Fibroblast of the aortic adventitia (primary cell): ENCODE results near the gene ITSN1. TPM values are rescaled to one million over a fixed set of nuclear protein-coding genes. Genes with fewer than 3 reads are reported as not detected.

Experiments
- DNase-seq: peaks from one replicate; pipeline ENCODE4 v3.0.0-alpha.2; 2010; ENCODE audit warnings: low read depth
- H3K4me3 ChIP-seq: 2 replicates; pipeline ENCODE4 v1.5.1; 2011; ENCODE audit warnings: low read depth, mild to moderate bottlenecking, control low read depth, low read length, moderate library complexity
- CTCF ChIP-seq: IDR thresholded peaks from 2 replicates; pipeline ENCODE4 v1.5.1; 2011; ENCODE audit warnings: mild to moderate bottlenecking, low read length, control low read depth, inconsistent platforms; ENCODE audit not compliant: insufficient read depth
- total RNA-seq: library from RNA; depleted of rRNA; stranded (reverse); fragments of >200 nt; gene quantifications from 2 replicates; pipeline ENCODE4 v1.2.3, GENCODE V29; 2012; ENCODE audit warnings: low replicate concordance

Gene ITSN1
- total RNA-seq, 1 donor = 35.0 TPM

- H3K4me3 ChIP-seq = no peak overlapping the region
- peak; percentile 75 for DNase-seq
- no peak for TF ChIP-seq CTCF
Measured at GRCh38 chr21:33828083-33828482, 185.8 kb downstream of the ITSN1 start.

- no peak for DNase-seq
- no peak overlapping the region for H3K4me3 ChIP-seq
- TF ChIP-seq CTCF = no peak
Measured at GRCh38 chr21:33828577-33828976, 186.3 kb downstream of the ITSN1 start.

DNA sequence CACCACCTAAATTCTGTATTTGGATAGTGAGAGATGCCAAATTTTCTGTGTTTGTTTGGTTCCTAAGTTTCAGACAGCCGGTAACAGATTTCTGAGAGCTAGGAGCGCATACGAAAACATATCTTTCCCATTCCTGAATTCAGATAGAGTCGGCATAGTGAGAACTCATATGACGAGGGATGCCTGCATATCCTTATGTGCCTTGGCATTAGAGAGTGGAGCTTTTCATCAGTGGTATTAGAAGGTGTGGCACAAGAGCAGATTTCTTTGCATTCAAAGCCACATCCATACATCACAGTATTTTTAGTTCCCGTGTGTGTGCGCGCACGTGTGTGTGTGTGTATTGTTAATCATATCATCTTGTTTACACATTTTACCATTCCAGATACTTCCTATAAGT is 187.5 kb downstream of the ITSN1 start:
- no peak overlapping the region for H3K4me3 ChIP-seq
- no peak for TF ChIP-seq CTCF
- no peak for DNase-seq

- no peak overlapping the region for H3K4me3 ChIP-seq
- no peak for DNase-seq
- TF ChIP-seq CTCF = no peak
Measured at GRCh38 chr21:33831962-33832659, 189.8 kb downstream of the ITSN1 start.

GRCh38 chr21:33834801-33835500 is 192.7 kb downstream of the ITSN1 start:
- DNase-seq = no peak
- no peak overlapping the region for H3K4me3 ChIP-seq
- no peak for TF ChIP-seq CTCF

DNA sequence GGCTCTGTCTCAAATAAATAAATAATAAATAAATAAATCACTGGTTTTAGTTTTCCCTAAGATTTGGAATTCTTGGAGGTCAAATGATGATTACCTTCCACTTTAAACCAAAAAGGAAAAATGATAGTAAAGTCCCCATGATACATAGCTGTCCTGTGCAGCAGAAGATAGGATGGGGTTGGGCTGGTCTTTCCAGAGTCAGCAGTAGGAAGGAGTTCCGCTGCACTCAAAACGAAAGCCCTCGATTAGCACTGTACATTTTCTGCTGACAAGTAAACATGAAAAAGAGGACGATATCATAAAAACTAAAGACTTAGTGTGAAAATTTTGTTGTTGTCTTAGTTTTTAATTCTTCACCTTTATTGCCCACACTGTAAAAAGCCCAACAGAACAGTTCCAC is 193.6 kb downstream of the ITSN1 start:
- DNase-seq = no peak
- H3K4me3 ChIP-seq = no peak overlapping the region
- TF ChIP-seq CTCF = no peak
